Measurements from ENCODE around the gene EFCAB6.

- TF ChIP-seq POLR2AphosphoS5 (IDR thresholded peaks at IDR 0.05; ENCODE audit: low read depth, low read length) (no peak), POLR2A (IDR thresholded peaks at IDR 0.05; ENCODE audit: low read depth, low read length) (no peak), TAF1 (IDR thresholded peaks at IDR 0.05; ENCODE audit: low read depth, low read length) (no peak), SPI1 (IDR thresholded peaks at IDR 0.05; ENCODE audit: low read depth, low read length) (no peak)
Observed at GRCh38 chr22:43772831-43773230, 39.3 kb downstream of the EFCAB6 start.

All from GM12891 (cell line).